ENCODE measurements around the gene OCRL.
"Not testable (repeated sequence)": the region's sequence is repeated elsewhere in the genome, so short reads cannot be mapped to it uniquely, and the experiment has no call there.

DNA sequence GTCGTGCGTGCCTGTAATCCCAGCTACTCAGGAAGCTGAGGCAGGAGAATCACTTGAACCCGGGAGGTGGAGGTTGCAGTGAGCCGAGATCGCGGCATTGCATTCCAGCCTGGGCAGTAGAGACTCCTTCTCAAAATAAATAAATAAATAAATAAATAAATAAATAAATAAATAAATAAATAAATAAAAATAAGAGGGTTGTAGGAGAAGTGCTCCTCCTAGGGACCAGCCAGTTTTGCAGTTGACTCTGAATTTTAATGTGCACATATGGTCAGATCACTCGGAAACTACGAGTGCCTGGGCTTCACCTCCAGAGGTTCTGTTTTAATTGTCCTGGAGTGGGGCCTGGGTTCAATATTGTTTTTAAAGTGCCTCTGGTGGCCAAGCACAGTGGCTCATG, 14.8 kb downstream of the OCRL start:
- TF ChIP-seq, protein P1, sequence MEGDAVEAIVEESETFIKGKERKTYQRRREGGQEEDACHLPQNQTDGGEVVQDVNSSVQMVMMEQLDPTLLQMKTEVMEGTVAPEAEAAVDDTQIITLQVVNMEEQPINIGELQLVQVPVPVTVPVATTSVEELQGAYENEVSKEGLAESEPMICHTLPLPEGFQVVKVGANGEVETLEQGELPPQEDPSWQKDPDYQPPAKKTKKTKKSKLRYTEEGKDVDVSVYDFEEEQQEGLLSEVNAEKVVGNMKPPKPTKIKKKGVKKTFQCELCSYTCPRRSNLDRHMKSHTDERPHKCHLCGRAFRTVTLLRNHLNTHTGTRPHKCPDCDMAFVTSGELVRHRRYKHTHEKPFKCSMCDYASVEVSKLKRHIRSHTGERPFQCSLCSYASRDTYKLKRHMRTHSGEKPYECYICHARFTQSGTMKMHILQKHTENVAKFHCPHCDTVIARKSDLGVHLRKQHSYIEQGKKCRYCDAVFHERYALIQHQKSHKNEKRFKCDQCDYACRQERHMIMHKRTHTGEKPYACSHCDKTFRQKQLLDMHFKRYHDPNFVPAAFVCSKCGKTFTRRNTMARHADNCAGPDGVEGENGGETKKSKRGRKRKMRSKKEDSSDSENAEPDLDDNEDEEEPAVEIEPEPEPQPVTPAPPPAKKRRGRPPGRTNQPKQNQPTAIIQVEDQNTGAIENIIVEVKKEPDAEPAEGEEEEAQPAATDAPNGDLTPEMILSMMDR (IDR thresholded peaks at IDR 0.05) = not testable (repeated sequence)
- not testable (repeated sequence) for TF ChIP-seq POLR2A (IDR thresholded peaks at IDR 0.05)

Measured in uterus (tissue), 2 donors.